Ovary (tissue), 9 donors: ENCODE data around the gene TENM3. TPM values are rescaled to one million over a fixed set of nuclear protein-coding genes. Genes with fewer than 3 reads are reported as not detected.
A peak's percentile ranks its signal among the peaks of the same experiment; 100 is the strongest.

Experiments
- DNase-seq, 5 donors: peaks; one replicate each; pipeline ENCODE4 v3.0.0-alpha.2; 2019 to 2020
- H3K27ac ChIP-seq, 2 donors: fragments of 200-600 bp; one replicate each; pipeline versions ENCODE4 v1.5.1 to v1.8.0; 2019 to 2022
- H3K27me3 ChIP-seq: fragments of 200-600 bp; one replicate; pipeline ENCODE4 v1.8.0; 2022
- H3K36me3 ChIP-seq: fragments of 200-600 bp; sonication (generic); one replicate; pipeline ENCODE4 v1.5.1; 2019
- H3K4me1 ChIP-seq: one replicate; pipeline ENCODE4 v1.8.1; 2013; ENCODE audit warnings: mild to moderate bottlenecking, moderate library complexity; ENCODE audit not compliant: insufficient read depth
- H3K4me3 ChIP-seq: fragments of 200-600 bp; sonication (generic); one replicate; pipeline ENCODE4 v1.5.1; 2017
- H3K9me3 ChIP-seq, 2 donors: fragments of 200-600 bp in 1 of 2; sonication (generic) in 1 of 2; one replicate each; pipeline versions ENCODE4 v1.5.1 to v1.8.1; 2013 to 2019; ENCODE audit warnings: mild to moderate bottlenecking in 1 of 2, moderate library complexity in 1 of 2
- EP300 ChIP-seq: sonication (generic); formaldehyde crosslinking; IDR thresholded peaks from one replicate; pipeline ENCODE4 v1.6.1; 2017; ENCODE audit warnings: antibody characterized with exemption
- POLR2A ChIP-seq: fragments of 450-650 bp; IDR thresholded peaks from one replicate; pipeline ENCODE4 v1.6.1; 2017; ENCODE audit warnings: antibody characterized with exemption, mild to moderate bottlenecking, moderate library complexity
- WGBS, 3 donors: extraction: QIAGEN DNeasy Blood & Tissue Kit in 1 of 3; methylation state at CpG; one replicate each; pipeline versions ENCODE4 v1.1.5 to v1.1.7; 2013 to 2017; 5-methylcytosine and 5-hydroxymethylcytosine counted together
- intact Hi-C, 4 donors: fragments of 100-400 bp; cut with DNase I; formaldehyde crosslinking; loops; one replicate each; pipeline versions ENCODE4 v1.11.0 to v1.15.1; 2022 to 2023
- polyA plus RNA-seq, 2 donors: library from polyadenylated mRNA; stranded (reverse); fragments of 200-250 nt in 1 of 2; fragments of 350-450 nt in 1 of 2; fragmentation: Illumina TruSeq in 1 of 2; extraction: RNeasy Lipid Tissue Mini Kit (QIAGEN cat#74804) in 1 of 2; gene quantifications; one replicate each; pipeline ENCODE4 v1.2.3, GENCODE V29; 2013 to 2014
- total RNA-seq, 7 donors: library from RNA; depleted of rRNA in 2 of 7; stranded (reverse); fragments of >200 nt in 2 of 7; fragmentation: NEBNext Ultra II Directional in 3 of 7; extraction: Animal tissue kit (Norgen Biotek cat#: 25700) in 3 of 7; gene quantifications; one replicate each; pipeline versions ENCODE4 v1.1.0 to v1.2.4, GENCODE V29; 2016 to 2023
- TF ChIP-seq, protein P1 (sequence below), 3 donors: fragments of 450-650 bp in 2 of 3; fragments of 200-600 bp in 1 of 3; IDR thresholded peaks; one replicate each; pipeline versions ENCODE4 v1.5.1 to v1.8.0; 2016 to 2022; ENCODE audit warnings: antibody characterized with exemption in 3 of 3, mild to moderate bottlenecking in 1 of 3
- donor health status: DM: no; HTN: no; CAD: no; lungs with moderate emphysema.
- donor health status: DM: no; HTN: no; CAD: no.
- donor health status: Bipolar disorder and iron deficiency.
- donor health status: DM: yes; HTN: yes; CAD: no.
- donor health status: DM: no; HTN: no; CAD: no.
- donor health status: DM: yes; HTN: yes; CAD: no.

The TENM3 gene
- total and polyA plus RNA-seq, 9 donors = 0.82 to 16.1 (median 5.7) TPM

DNA sequence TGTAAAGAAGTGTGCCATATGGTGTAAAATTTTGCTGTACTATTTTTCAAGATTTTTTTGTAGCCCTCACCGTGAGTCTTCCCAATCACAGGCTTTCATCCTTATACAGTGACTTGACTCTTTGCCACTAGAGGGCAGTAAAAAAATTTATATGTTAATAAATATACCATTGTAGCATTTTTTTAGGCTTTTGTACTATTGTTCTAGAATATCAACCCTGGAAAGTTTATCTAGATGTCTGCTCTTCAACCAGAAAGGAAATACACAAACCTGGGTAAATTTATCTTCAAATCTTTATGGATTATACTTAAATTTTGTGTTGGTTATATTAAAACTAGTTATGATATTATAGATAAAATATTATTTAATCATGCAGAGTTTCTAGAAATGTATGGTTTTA lies 235.3 kb downstream of the TENM3 start:
- no peaks in the 10 kb centered on the region for H3K36me3 ChIP-seq
- no peaks in the 10 kb centered on the region for H3K27me3 ChIP-seq
- intact Hi-C loops = no loop called here
- DNase-seq = no peak
- no peaks in the 10 kb centered on the region for H3K9me3 ChIP-seq
- 3 to 6% (median 5%) methylated on average over 1 of the region's 1 CpG for WGBS, 3 donors
- TF ChIP-seq EP300 (no peak), POLR2A (no peak)
- TF ChIP-seq, protein P1, sequence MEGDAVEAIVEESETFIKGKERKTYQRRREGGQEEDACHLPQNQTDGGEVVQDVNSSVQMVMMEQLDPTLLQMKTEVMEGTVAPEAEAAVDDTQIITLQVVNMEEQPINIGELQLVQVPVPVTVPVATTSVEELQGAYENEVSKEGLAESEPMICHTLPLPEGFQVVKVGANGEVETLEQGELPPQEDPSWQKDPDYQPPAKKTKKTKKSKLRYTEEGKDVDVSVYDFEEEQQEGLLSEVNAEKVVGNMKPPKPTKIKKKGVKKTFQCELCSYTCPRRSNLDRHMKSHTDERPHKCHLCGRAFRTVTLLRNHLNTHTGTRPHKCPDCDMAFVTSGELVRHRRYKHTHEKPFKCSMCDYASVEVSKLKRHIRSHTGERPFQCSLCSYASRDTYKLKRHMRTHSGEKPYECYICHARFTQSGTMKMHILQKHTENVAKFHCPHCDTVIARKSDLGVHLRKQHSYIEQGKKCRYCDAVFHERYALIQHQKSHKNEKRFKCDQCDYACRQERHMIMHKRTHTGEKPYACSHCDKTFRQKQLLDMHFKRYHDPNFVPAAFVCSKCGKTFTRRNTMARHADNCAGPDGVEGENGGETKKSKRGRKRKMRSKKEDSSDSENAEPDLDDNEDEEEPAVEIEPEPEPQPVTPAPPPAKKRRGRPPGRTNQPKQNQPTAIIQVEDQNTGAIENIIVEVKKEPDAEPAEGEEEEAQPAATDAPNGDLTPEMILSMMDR (IDR thresholded peaks at IDR 0.05) = peak; percentile 11 to 23 (median 21)
- H3K27ac ChIP-seq = no peak overlapping the region
- H3K4me1 ChIP-seq = no peaks in the 10 kb centered on the region
- H3K4me3 ChIP-seq = no peak overlapping the region

DNA sequence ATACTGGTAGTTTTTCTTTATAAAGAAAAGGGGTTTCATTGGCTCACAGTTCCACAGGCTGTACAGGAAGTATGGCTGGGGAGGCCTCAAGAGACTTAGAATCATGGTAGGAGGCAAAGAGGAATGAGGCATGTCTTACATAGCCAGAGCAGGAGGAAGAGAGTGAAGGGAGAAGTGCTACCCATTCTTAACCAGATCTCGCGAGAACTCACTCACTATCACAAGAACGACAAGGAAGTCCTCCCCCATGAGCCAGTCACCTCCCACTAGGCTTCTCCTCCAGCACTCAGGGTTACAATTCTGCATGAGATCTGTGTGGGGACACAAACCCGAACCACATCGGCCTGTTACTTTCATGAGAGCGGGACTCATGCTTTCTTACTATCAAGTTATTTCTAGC lies 240.5 kb downstream of the TENM3 start:
- no peaks in the 10 kb centered on the region for H3K9me3 ChIP-seq
- WGBS, 3 donors = 76 to 88% (median 81%) methylated on average over 6 of the region's 6 CpGs
- intact Hi-C loops = no loop called here

DNA sequence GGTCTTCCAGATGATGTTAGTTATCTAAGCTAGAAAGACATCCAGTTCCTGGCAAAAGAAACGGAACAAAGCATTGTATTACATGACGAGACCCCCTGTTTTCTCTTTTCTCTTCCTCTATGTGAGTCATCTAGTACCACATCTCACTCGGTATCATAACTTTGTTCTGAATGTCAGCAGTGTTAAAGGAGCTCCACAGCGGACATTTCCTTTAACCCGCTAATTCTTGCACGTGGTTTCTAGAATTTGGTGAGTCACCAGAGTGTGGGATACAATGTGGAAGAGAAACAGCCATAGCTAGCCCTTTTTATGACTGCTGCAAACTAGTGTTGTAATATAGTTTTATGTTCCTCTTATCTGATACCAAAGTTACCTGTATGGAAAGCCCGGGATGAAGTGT lies 243.7 kb downstream of the TENM3 start:
- Histone ChIP-seq H3K27ac (no peak overlapping the region), H3K4me1 (no peaks in the 10 kb centered on the region), H3K9me3 (no peaks in the 10 kb centered on the region), H3K4me3 (no peak overlapping the region), H3K27me3 (no peaks in the 10 kb centered on the region), H3K36me3 (no peaks in the 10 kb centered on the region)
- TF ChIP-seq POLR2A (no peak), EP300 (no peak)
- TF ChIP-seq, protein P1 (IDR thresholded peaks at IDR 0.05) = no peak
- no peak for DNase-seq
- intact Hi-C loops = no loop called here
- 92 to 94% (median 92%) methylated on average over 7 of the region's 7 CpGs for WGBS, 3 donors

More for the DNA sequence above, 240.5 kb downstream of the TENM3 start:
- no peak overlapping the region for H3K4me3 ChIP-seq
- H3K4me1 ChIP-seq = no peaks in the 10 kb centered on the region
- DNase-seq = no peak
- TF ChIP-seq, protein P1 (IDR thresholded peaks at IDR 0.05) = no peak
- no peak for TF ChIP-seq EP300
- no peak for TF ChIP-seq POLR2A
- H3K36me3 ChIP-seq = no peaks in the 10 kb centered on the region
- no peak overlapping the region for H3K27ac ChIP-seq
- no peaks in the 10 kb centered on the region for H3K27me3 ChIP-seq

DNA sequence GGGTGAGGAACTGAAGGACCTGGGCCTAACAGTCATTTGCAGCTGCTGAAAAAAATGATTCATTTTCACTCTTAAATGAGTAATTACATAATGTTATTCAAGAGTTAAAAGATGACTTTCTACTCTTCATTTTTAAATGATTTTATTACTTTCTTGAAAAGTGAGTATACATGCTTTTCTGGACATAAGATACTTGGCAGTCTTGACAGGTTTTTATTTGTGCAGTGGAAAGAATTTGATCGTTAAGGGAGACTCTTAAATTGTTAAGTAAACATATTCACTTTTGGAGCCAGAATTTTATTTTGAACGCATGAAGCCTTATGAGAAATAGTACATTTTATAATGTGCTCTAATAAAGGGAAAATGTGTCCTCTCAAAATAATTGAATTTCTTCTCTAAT lies 245.7 kb downstream of the TENM3 start:
- TF ChIP-seq POLR2A (no peak), EP300 (no peak)
- TF ChIP-seq, protein P1 (IDR thresholded peaks at IDR 0.05) = no peak
- Histone ChIP-seq H3K27ac (no peak overlapping the region), H3K4me3 (no peak overlapping the region), H3K9me3 (no peaks in the 10 kb centered on the region), H3K36me3 (no peaks in the 10 kb centered on the region), H3K4me1 (no peaks in the 10 kb centered on the region), H3K27me3 (no peaks in the 10 kb centered on the region)
- intact Hi-C loops = no loop called here
- WGBS, 3 donors = 19 to 35% (median 31%) methylated on average over 2 of the region's 2 CpGs
- DNase-seq = no peak
